Breast epithelium (tissue), 3 donors: ENCODE results near the gene NPHP4.

Experiments used
- CTCF ChIP-seq, 3 donors: fragments of 450-650 bp; IDR thresholded peaks; one replicate each; pipeline ENCODE4 v1.5.1; 2016 to 2017; ENCODE audit warnings: antibody characterized with exemption in 3 of 3, mild to moderate bottlenecking in 3 of 3, moderate library complexity in 3 of 3
- POLR2A ChIP-seq: fragments of 450-650 bp; IDR thresholded peaks from one replicate; pipeline ENCODE4 v1.6.1; 2016; ENCODE audit warnings: antibody characterized with exemption, mild to moderate bottlenecking, moderate library complexity
- POLR2AphosphoS5 ChIP-seq, 3 donors: sonication (generic); formaldehyde crosslinking; IDR thresholded peaks; one replicate each; pipeline ENCODE4 v1.6.1; 2017; ENCODE audit warnings: antibody characterized with exemption in 3 of 3

- TF ChIP-seq CTCF (IDR thresholded peaks at IDR 0.05), result no peak
- TF ChIP-seq POLR2A, result no peak
- no peak for TF ChIP-seq POLR2AphosphoS5 (IDR thresholded peaks at IDR 0.05)
These were observed 11.8 kb downstream of the NPHP4 start for GRCh38 chr1:5980314-5981008.
